HG02759 (cell line): Measurements from ENCODE around the gene CST7.
"Not testable (repeated sequence)": the region's sequence is repeated elsewhere in the genome, so short reads cannot be mapped to it uniquely, and the experiment has no call there.

Experiments
- ATAC-seq: cut with Tn5 transposase; IDR thresholded peaks from one replicate; pipeline ENCODE4 v1.9.1; 2021; ENCODE audit warnings: mild to moderate bottlenecking, moderate library complexity; ENCODE audit not compliant: unreplicated experiment

Gene CST7

GRCh38 chr20:24929867-24930723, 19.0 kb upstream of the CST7 start:
- ATAC-seq: not testable (repeated sequence)

- ATAC-seq: not testable (repeated sequence)
These were observed 18.1 kb upstream of the CST7 start for GRCh38 chr20:24930724-24931688.

GRCh38 chr20:24931893-24932292, 17.2 kb upstream of the CST7 start:
- ATAC-seq: not testable (repeated sequence)

GRCh38 chr20:24933266-24933908, 15.7 kb upstream of the CST7 start:
- no peak for ATAC-seq

DNA sequence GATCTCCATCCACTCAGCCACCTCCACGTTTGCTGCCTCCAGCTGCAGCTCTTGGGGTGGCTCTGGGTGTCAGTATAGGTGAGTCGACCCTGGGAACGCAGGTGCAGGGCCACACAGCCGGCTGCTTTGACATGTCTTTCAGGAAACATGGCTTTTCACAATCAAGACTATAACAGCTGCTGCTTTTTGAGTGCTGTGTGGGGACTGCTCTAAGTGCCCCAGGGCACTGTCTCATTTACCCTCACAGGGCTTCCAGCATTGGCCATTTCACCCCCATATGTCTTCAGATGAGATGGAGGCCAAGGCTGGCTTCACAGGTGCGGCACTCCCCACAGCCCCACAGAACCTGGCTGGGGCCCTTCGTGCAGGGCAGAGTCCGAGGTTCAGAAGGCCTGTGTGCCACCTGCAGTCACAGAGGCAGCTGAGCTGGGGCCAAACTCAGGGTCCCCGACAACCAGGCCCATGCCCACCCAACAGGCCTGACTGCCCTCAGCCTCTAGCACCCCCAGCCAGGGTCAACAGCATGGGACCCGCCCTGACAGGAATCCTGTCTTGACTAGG, 14.9 kb upstream of the CST7 start:
- no peak for ATAC-seq

GRCh38 chr20:24934716-24935115, 14.4 kb upstream of the CST7 start:
- ATAC-seq: no peak

DNA sequence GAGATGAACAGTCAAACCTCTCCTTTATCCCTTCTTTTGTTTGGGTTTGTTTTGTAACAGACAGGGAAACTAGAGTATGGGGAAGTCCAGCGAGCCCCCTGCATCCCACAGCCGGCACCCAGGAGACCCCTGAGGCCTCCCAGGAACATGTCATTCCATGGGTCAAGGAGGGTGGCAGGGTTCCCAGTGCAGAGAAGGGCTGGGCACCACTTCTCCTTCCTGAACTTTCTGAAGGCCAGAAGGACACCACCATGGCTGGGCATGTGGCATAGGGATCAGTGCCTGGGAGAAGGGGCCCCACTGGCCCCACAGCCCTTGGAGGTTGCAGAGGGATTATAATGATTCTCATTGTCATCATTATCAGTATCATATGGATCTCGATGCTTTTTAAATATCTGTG, 13.9 kb upstream of the CST7 start:
- no peak for ATAC-seq

GRCh38 chr20:24935766-24936525, 13.1 kb upstream of the CST7 start:
- ATAC-seq: no peak

- no peak for ATAC-seq
These were observed 12.3 kb upstream of the CST7 start for GRCh38 chr20:24936526-24937407.

DNA sequence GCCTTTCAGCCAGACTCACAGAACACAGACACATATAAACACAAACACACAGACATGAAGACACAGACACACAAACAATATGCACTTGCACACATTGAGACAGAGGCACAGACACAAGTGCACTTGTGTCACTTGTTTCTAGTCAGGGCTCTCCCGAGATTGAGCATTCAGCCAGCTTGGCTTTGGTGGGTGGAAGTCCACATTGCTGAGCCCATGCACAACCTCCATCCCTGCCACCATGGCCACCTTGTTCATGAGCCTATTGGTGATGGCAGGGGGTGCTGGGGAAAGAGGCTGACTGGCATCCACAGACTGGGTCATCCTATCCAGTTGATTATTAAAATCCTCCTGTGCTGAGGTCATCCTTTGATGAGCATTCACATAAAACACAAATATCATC, 11.5 kb upstream of the CST7 start:
- no peak for ATAC-seq

- ATAC-seq: no peak
These were observed 10.6 kb upstream of the CST7 start for GRCh38 chr20:24938498-24938897.

DNA sequence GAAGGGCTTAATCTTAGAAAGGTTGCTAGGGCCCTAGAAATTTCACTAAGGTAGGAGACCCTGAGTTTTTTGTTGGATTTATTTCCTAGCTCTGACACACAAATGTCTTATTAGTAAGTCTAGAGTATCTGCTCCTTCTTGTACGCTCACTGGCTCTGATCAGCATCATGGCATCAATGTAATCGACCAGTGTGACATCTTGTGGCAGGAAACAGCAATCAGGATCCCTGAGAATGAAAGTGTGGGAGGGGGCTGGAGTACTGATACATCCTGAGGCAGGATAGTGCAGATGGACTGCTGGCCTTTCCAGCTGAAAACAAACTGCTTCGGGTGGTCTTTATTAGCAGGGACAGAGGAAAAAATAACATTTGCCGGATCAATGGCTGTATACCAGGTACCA, 10.0 kb upstream of the CST7 start:
- no peak for ATAC-seq

DNA sequence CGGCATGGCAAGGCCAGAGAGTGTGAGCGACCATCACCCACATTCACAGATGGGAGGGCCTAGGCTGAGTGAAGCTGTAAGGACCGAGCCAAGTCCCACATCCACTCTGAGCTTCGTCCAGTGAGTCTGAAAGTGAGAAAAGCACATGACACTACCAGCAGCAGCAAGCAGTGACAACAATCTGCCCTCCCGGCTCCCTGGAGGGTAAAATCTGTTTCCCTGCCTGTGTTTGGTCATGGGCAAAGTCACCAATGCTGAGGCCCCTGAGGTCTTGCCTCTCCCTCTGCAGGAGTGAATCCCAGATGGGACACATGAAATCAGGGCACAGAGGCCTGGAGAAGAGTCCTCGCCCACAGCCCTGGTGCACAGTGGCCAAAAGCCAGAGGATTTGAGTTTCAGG, 6.4 kb upstream of the CST7 start:
- ATAC-seq: no peak

- no peak for ATAC-seq
These were observed 5.9 kb upstream of the CST7 start for GRCh38 chr20:24943196-24943595.

GRCh38 chr20:24943731-24944130, 5.3 kb upstream of the CST7 start:
- ATAC-seq: no peak

- not testable (repeated sequence) for ATAC-seq
These were observed 2.7 kb upstream of the CST7 start for GRCh38 chr20:24946376-24946775.

- not testable (repeated sequence) for ATAC-seq
These were observed 602 bp upstream of the CST7 start for GRCh38 chr20:24948396-24948938.

DNA sequence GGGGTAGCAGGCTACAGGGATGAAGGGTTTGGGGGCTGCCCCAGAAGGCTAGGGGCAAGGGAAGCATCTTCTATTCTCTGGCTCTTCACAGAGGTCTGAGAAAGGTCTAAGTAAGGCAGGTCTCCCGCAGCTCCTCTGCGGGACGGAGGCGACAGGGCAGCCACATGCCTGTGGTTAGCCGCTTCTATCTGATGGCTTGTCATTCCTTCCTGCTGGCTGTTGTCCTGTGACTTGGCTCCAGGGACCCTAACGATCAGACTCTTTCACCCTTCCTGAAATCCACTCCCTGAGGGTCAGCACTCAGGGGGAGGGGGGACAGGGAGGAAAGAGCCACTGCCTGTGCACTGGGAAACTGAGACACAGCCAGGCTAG, 673 bp downstream of the CST7 start:
- no peak for ATAC-seq
